ENCODE results near the gene SLITRK1. TPM values are rescaled to one million over a fixed set of nuclear protein-coding genes. Genes with fewer than 3 reads are reported as not detected.

SLITRK1 gene
- total and polyA plus RNA-seq, 9 of the 15 experiments (the other 6 are each of a cell fraction or from before 2014, with no cell fraction given) = not detected

GRCh38 chr13:83884141-83884540 lies 1.9 kb upstream of the SLITRK1 start:
- Histone ChIP-seq H3K9ac (ENCODE audit: insufficient read depth in 1 of 2, low read depth in 2 of 2, low read length in 2 of 2) (no peak overlapping the region), H3K27me3 (ENCODE audit: control insufficient read depth in 2 of 2, insufficient read depth in 2 of 2, low read length in 2 of 2) (no peaks in the 10 kb centered on the region), H3K36me3 (ENCODE audit: control insufficient read depth, insufficient read depth, low read length) (no peaks in the 10 kb centered on the region), H3K4me3 (no peak overlapping the region), H4K20me1 (replicated peaks; ENCODE audit: control insufficient read depth, insufficient read depth, low read length) (no peaks in the 10 kb centered on the region), H3K27ac (ENCODE audit: extremely low read depth, low read depth, low read length) (no peak overlapping the region), H3K9me1 (ENCODE audit: control insufficient read depth, insufficient read depth, low read length) (no peaks in the 10 kb centered on the region), H2AFZ (ENCODE audit: low read depth, low read length) (no peak overlapping the region), H3K79me2 (ENCODE audit: control insufficient read depth, insufficient read depth, low read length) (no peaks in the 10 kb centered on the region), H3K9me3 (replicated peaks; ENCODE audit: control insufficient read depth, insufficient read depth, low read depth, low read length) (no peaks in the 10 kb centered on the region), H3K4me1 (replicated peaks in 1 of 2; ENCODE audit: control insufficient read depth in 2 of 2, insufficient read depth in 2 of 2, low read length in 2 of 2) (no peaks in the 10 kb centered on the region), H3K4me2 (ENCODE audit: insufficient read depth, low read length) (no peak overlapping the region)
- no peak for TF ChIP-seq MEF2D (tag; conservative IDR thresholded peaks at IDR 0.05; ENCODE audit: low read depth)
- TF ChIP-seq MAFK (IDR thresholded peaks at IDR 0.05; ENCODE audit: low read length) = no peak
- TF ChIP-seq BACH1 (tag; IDR thresholded peaks at IDR 0.05) = no peak
- no peak for TF ChIP-seq CXXC5 (CRISPR knock-in tag; IDR thresholded peaks at IDR 0.05)
- no peak for TF ChIP-seq MCM7 (IDR thresholded peaks at IDR 0.05)
- no peak for TF ChIP-seq GATA2 (CRISPR knock-in tag; IDR thresholded peaks at IDR 0.05)
- TF ChIP-seq JUND (IDR thresholded peaks at IDR 0.05; ENCODE audit: borderline replicate concordance, low read depth, low read length) = no peak
- TF ChIP-seq JUND (tag; IDR thresholded peaks at IDR 0.05; ENCODE audit: borderline replicate concordance, low read depth, low read length) = no peak
- no TSS peak for BruUV-seq (replicated peaks)
- in situ Hi-C loops (cut with MboI) (no loop called here), intact Hi-C loops (cut with micrococcal nuclease) (no loop called here)
- DNase-seq (ENCODE audit: extremely low read depth in 1 of 4, low spot score in 3 of 4) (no peak), ATAC-seq (no peak), FAIRE-seq (no peak)
- ChIA-PET CTCF (ENCODE audit: low intra/inter-chr PET ratio) (no interaction called here), POLR2A (no interaction called here)

GRCh38 chr13:83883061-83883523 lies 818 bp upstream of the SLITRK1 start:
- POLR2A ChIA-PET = no interaction called here
- FAIRE-seq (no peak), DNase-seq (ENCODE audit: extremely low read depth in 1 of 4, low spot score in 3 of 4) (no peak), ATAC-seq (no peak)
- Histone ChIP-seq H4K20me1 (replicated peaks; ENCODE audit: control insufficient read depth, insufficient read depth, low read length) (no peaks in the 10 kb centered on the region), H3K27me3 (ENCODE audit: control insufficient read depth in 2 of 2, insufficient read depth in 2 of 2, low read length in 2 of 2) (no peaks in the 10 kb centered on the region), H3K27ac (ENCODE audit: extremely low read depth, low read depth, low read length) (no peak overlapping the region), H3K9ac (ENCODE audit: insufficient read depth in 1 of 2, low read depth in 2 of 2, low read length in 2 of 2) (no peak overlapping the region), H3K36me3 (ENCODE audit: control insufficient read depth, insufficient read depth, low read length) (no peaks in the 10 kb centered on the region), H3K79me2 (ENCODE audit: control insufficient read depth, insufficient read depth, low read length) (no peaks in the 10 kb centered on the region), H3K9me1 (ENCODE audit: control insufficient read depth, insufficient read depth, low read length) (no peaks in the 10 kb centered on the region), H3K4me3 (no peak overlapping the region), H3K9me3 (replicated peaks; ENCODE audit: control insufficient read depth, insufficient read depth, low read depth, low read length) (no peaks in the 10 kb centered on the region), H2AFZ (ENCODE audit: low read depth, low read length) (no peak overlapping the region), H3K4me2 (ENCODE audit: insufficient read depth, low read length) (no peak overlapping the region), H3K4me1 (replicated peaks in 1 of 2; ENCODE audit: control insufficient read depth in 2 of 2, insufficient read depth in 2 of 2, low read length in 2 of 2) (no peaks in the 10 kb centered on the region)
- no TSS peak for BruUV-seq (replicated peaks)
- in situ Hi-C loops (cut with MboI) = no loop called here
- CTCF ChIA-PET (ENCODE audit: low intra/inter-chr PET ratio) = no interaction called here
- 1% methylated on average over 7 of the region's 14 CpGs for WGBS (ENCODE audit: insufficient coverage, low coverage, missing lambda C conversion rate)
- TF ChIP-seq ZBTB5 (IDR thresholded peaks at IDR 0.05) (no peak), MBD2 (IDR thresholded peaks at IDR 0.05; ENCODE audit: borderline replicate concordance, low read depth) (no peak)
- intact Hi-C loops (cut with micrococcal nuclease) = no loop called here
